ENCODE data around the gene TMEM98.
"Not testable (repeated sequence)": the region's sequence is repeated elsewhere in the genome, so short reads cannot be mapped to it uniquely, and the experiment has no call there.

Gene TMEM98

GRCh38 chr17:32927724-32928585, at the start of gene TMEM98:
TSS of gene TMEM98 (plus strand) at chr17:32928153. CDS start at chr17:32931529, 3,376 bp downstream.
- no peak for DNase-seq

GRCh38 chr17:32878211-32878610, 49.7 kb upstream of the TMEM98 start:
- DNase-seq: no peak

- no peak for DNase-seq
Observed at GRCh38 chr17:32879134-32879533, 48.8 kb upstream of the TMEM98 start.

- DNase-seq: no peak
Observed at GRCh38 chr17:32880671-32881453, 47.1 kb upstream of the TMEM98 start.

- no peak for DNase-seq
Observed at GRCh38 chr17:32882029-32882428, 45.9 kb upstream of the TMEM98 start.

GRCh38 chr17:32882734-32883133, 45.2 kb upstream of the TMEM98 start:
- no peak for DNase-seq

- not testable (repeated sequence) for DNase-seq
Observed at GRCh38 chr17:32886951-32887350, 41.0 kb upstream of the TMEM98 start.

- not testable (repeated sequence) for DNase-seq
Observed at GRCh38 chr17:32887410-32887809, 40.5 kb upstream of the TMEM98 start.

- peak; percentile 32 for DNase-seq
Observed at GRCh38 chr17:32894245-32894644, 33.7 kb upstream of the TMEM98 start.

GRCh38 chr17:32896647-32897258, 31.2 kb upstream of the TMEM98 start:
- DNase-seq: no peak

GRCh38 chr17:32899236-32900013, 28.5 kb upstream of the TMEM98 start:
- DNase-seq: no peak

GRCh38 chr17:32901743-32902142, 26.2 kb upstream of the TMEM98 start:
- DNase-seq: no peak

GRCh38 chr17:32903774-32904673, 23.9 kb upstream of the TMEM98 start:
- no peak for DNase-seq

GRCh38 chr17:32904891-32905290, 23.1 kb upstream of the TMEM98 start:
- DNase-seq: no peak

- DNase-seq: no peak
Observed at GRCh38 chr17:32907583-32907982, 20.4 kb upstream of the TMEM98 start.

GRCh38 chr17:32909787-32910369, 18.1 kb upstream of the TMEM98 start:
- peak; percentile 55 for DNase-seq

- DNase-seq: no peak
Observed at GRCh38 chr17:32910769-32911168, 17.2 kb upstream of the TMEM98 start.

- DNase-seq: no peak
Observed at GRCh38 chr17:32912218-32912897, 15.6 kb upstream of the TMEM98 start.

GRCh38 chr17:32913593-32913992, 14.4 kb upstream of the TMEM98 start:
- DNase-seq: no peak

- no peak for DNase-seq
Observed at GRCh38 chr17:32914181-32914580, 13.8 kb upstream of the TMEM98 start.

GRCh38 chr17:32915245-32915644, 12.7 kb upstream of the TMEM98 start:
- no peak for DNase-seq

Measured in NCI-H226 (cell line).